ENCODE data around the gene RPL10. TPM values are rescaled to one million over a fixed set of nuclear protein-coding genes. Genes with fewer than 3 reads are reported as not detected.

The RPL10 gene
- total RNA-seq, 1 donor from 2014 or later: 2,985 TPM

DNA sequence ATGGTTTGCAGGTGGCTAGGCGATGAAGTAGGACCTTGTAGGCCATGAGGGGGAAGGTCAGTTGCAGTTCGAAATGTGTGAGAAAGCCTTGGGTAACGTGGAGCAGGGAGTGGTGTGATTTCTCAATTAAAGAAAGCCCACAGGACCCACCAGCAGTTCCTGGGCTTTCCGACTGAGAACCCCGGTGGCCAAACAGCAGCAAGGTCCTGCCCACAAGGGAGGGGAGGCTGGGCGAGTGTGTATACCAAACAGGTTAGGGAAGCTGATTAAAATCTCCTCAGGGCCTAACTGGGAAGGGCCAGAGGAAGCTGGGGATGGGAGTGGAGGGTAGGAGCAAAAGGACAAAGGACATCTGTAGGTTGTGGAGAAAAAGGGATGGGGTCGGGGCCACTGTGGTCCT, 32.7 kb downstream of the RPL10 start:
- no peak for DNase-seq (ENCODE audit: low spot score)

DNA sequence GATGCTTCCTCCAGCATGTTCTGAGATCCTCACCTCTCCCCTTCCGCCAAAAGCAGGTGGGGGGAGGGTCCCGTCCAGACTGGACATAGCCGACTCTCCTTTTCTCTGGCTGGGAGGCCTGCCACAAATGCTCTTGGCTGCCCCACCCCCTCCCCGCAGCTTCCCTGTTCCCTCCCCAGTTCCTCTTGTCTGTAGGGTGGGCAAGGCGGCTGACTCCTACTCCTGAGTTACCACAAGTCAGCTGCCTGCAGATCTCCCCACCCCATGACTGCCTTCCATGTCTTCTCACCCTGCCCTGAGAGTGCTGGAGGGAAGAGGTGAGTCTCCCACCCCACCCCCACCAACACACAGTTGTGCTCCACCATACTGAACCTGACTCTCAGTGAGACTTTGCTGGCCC, 33.2 kb downstream of the RPL10 start:
- no peak for DNase-seq (ENCODE audit: low spot score)

DNA sequence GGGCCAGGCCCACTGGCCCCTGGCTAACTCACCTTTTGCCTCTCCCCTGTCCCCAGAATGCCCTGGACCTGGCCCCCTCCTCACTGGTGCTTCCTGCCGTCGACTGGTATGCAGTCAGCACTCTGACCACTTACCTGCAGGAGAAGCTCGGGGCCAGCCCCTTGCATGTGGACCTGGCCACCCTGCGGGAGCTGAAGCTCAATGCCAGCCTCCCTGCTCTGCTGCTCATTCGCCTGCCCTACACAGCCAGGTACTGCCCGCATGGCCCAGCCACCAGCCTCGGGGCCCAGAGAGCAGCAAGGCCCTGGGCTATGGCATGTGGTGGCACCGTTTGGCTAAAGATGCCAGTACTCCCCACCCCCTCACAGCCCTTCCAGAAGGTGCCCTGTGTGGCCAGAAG, 34.0 kb downstream of the RPL10 start:
- DNase-seq (ENCODE audit: low spot score): no peak

DNA sequence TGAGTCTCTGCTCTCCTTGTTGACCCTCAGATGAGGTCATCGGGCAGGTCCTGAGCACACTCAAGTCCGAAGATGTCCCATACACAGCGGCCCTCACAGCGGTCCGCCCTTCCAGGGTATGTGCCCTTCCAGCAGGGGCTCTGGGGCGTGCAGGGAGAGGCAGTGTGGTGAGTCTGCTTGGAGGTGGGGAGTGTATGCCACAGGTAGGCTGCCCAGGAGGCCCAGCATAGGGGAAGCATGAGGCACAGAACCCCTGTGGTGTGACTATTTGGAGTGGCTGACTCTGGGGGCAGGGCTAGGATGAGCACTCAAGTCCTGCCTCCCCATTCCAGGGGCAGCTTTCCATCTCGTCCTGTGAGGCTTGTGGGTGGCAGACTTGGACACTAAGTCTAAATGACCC, 35.4 kb downstream of the RPL10 start:
- DNase-seq (ENCODE audit: low spot score): no peak

DNA sequence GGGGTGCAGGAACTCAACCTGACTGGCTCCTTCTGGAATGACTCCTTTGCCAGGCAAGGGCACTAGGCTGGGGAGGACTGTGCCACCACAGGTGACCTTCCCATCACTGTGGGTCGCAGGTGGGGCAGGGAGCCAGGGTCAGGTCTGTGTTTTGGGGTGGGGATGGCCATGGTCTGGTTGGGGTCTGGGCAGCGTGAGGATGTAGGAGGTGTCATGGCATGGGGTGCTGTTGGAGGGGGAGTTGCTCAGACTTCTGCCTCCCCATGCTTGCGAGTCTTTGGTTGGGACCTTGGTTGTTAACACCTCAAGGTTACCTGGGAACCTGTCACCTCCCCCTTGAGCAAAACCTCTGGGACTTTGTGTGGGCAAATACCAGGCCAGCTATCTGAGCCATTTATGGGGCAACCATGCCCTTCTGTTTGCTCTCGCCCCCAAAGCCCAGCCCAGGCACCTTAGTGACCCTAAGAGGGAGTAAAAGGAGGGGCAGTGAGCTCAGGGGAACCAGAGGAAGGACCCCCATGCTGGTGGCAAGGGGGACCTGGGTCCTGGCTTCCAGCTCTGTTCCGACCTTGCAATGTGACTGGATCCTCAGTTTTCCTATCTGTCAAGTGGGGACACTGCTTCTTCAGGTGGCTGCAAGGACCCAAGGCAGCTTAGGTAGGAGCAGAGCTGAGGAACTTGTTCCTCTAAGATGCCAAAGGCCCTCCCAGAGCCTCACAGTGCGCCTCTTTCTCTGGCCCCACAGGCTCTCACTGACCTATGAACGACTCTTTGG, 36.4 kb downstream of the RPL10 start:
- no peak for DNase-seq (ENCODE audit: low spot score)

DNA sequence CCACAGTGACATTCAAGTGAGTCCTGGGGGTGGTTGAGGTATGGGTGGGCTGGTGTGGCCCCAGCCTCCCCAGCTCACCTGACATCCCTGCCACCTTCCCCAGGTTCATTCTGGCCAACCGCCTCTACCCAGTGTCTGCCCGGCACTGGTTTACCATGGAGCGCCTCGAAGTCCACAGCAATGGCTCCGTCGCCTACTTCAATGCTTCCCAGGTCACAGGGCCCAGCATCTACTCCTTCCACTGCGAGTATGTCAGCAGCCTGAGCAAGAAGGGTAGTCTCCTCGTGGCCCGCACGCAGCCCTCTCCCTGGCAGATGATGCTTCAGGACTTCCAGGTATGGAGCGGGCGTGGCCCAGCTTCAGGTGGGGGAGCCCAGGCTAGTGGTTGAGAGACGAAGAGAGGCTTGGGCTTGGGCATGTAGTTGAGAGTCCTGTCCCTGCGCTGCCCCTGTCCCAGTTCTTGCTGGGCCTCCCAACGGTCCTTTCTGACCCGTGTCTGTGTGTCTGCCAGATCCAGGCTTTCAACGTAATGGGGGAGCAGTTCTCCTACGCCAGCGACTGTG, 37.1 kb downstream of the RPL10 start:
- no peak for DNase-seq (ENCODE audit: low spot score)

DNA sequence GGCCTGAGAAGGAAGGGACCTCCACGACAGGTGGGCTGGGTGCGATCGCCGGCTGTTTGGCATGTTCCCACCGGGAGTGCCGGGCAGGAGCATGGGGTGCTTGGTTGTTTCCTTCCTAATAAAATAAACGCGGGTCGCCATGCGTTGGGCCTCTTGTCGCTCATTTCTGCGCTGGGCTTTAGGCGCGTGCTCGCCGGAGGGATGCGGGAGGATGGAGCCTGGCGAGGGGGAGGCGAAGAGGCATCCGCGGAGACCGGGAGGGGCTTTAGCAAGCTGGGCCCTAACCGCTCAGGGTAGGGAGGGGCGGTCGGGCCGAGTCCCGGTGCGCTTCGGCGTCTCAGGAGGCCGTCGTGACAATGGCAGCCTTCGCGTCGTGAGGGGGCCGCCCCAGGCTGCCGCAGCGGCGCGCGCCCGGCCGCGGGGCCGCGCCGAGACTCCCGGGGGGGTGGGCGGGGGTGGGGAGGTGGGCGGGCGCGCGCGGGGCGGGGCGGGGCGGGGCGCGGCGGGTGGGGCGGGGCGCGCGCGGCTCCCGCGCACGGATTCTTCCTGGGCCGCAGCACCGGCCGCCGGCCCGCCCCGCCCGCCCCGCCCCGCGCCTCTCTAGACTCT, 38.3 kb downstream of the RPL10 start:
- DNase-seq (ENCODE audit: low spot score): no peak

DNA sequence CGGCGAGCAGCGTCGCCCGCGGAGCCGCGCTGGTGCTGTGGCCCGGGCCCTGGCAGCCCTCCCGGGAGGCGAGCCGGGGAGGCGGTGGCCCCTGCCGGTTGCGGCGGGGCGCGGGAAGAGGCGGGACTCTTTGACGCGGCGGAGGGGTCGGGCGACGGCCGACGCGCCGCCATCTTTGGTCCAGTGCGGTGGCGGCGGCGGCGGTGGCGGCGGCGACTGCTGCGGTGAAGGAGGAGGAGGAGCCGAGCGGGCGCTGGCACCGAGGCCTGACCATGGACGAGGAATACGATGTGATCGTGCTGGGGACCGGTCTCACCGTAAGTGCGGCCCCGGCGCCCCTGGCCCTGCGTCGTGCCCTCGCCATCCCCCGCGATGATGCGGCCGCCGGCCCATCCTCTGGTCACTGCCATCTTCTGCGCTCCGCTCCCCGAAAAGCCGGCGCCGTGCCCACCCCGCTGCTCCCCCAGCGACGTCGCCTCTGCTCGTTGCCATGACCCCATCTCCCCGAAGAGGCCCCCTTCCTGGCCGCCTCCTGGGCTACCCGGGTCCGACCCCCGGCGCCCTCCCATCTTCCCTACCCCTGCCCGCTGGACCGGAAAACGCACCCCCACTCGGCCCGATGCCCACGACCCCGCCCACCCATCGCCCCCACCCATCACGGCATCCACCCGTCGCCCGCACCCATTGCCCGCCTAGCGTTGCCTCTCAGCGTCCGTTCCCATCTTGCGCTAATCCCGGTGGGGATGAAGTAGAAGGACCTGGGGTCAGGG, 39.0 kb downstream of the RPL10 start, which contains the start of gene GDI1:
GDI1 (plus strand) TSS at position 172 of the 770 bp plus-strand sequence; CDS start at position 273, 101 bp downstream.
- DNase-seq (ENCODE audit: low spot score): peak; percentile 44

DNA sequence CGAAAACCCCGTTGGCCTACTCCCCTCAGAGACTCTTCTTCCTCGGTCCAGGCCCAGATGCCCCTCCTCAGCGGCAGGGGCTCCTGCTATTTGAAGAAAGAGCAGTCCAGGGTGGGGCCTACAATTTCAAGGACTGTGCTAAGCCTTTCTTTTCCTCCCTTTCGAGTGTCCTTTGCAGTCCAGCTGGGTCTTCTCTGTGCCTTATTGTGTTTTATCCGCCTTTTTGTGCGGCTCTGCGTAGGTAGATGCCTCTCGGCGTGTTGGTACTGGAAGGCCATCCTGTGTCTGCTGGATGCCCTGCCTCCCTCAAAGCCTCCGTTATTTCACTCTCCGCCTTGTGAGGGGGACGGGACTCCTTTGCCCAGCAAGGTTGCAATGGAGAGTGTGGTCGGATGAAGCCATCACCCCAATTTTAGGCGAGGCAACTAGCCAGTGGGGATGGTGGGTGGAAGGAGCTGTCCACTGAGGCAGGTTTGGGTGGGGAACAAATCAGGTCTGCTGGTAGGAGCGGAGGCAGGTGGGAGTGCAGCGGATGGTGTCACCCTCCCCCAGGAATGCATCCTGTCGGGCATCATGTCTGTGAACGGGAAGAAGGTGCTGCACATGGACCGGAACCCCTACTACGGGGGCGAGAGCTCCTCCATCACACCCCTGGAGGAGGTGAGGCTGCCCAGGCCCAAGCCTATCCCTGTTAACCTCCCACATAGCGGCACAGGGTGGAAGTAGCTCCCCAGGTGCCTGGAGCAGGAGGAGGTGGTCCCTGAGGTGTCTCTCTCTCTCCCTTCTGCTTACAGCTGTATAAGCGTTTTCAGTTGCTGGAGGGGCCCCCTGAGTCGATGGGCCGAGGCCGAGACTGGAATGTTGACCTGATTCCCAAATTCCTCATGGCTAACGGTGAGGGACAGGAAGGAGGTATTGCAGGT, 40.1 kb downstream of the RPL10 start:
- peak; percentile 33 for DNase-seq (ENCODE audit: low spot score)

DNA sequence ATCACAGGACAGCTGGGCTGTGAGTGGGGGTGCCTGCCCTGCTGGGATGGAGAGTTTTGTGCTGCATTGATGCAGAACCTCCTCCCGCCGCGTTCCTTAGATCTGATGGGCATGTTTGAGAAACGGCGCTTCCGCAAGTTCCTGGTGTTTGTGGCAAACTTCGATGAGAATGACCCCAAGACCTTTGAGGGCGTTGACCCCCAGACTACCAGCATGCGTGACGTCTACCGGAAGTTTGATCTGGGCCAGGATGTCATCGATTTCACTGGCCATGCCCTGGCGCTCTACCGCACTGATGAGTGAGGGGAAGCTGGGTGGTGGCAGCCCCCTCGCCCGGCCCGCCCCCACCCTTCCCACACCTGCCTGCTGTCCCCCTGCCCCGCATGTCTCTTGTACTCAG, 41.7 kb downstream of the RPL10 start:
- DNase-seq (ENCODE audit: low spot score): no peak

DNA sequence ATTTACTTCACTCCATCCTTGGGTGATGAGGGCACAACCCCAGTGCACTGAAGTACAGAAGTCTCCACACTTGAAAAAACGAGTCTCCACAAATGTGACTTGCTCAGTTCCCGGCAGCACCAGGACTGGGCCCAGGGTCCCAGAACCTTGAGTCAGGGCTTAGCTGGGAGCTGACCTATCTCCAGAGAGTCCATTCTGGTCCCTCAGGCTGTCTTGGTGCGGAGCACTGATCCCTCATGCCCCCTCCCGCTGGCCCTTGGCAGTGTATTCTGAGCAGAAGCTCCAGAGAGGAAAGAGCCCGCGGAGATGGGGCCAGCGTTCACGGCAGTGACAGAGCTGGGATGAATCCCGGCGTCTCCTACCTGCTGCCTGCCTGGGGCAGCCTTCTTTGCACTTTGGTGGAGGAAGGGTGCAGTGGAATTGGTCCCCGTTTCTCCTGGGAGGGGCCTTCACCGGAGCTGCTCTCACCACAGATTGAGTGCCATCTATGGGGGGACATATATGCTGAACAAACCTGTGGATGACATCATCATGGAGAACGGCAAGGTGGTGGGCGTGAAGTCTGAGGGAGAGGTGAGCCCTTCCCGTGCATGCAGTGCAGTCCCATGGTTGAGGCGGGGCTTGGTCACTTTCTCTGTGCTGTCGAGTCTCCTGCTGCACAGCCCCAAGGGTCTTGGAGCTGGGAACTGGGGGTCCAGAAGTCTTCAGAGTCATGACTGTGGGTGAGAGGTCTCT, 42.6 kb downstream of the RPL10 start:
- no peak for DNase-seq (ENCODE audit: low spot score)

DNA sequence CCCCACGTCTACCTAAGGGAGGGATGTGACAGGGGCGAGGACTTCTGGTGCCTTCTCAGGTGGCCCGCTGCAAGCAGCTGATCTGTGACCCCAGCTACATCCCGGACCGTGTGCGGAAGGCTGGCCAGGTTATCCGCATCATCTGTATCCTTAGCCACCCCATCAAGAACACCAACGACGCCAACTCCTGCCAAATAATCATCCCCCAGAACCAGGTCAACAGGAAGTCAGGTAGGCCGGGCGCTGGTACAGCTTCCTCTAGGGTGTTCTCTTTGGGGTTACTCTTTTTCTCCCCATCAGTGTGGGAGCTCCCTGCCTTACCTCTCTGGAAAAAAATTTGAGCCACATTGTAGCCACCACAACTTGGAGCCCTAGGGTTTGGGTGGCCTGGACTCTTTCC, 43.4 kb downstream of the RPL10 start:
- no peak for DNase-seq (ENCODE audit: low spot score)

DNA sequence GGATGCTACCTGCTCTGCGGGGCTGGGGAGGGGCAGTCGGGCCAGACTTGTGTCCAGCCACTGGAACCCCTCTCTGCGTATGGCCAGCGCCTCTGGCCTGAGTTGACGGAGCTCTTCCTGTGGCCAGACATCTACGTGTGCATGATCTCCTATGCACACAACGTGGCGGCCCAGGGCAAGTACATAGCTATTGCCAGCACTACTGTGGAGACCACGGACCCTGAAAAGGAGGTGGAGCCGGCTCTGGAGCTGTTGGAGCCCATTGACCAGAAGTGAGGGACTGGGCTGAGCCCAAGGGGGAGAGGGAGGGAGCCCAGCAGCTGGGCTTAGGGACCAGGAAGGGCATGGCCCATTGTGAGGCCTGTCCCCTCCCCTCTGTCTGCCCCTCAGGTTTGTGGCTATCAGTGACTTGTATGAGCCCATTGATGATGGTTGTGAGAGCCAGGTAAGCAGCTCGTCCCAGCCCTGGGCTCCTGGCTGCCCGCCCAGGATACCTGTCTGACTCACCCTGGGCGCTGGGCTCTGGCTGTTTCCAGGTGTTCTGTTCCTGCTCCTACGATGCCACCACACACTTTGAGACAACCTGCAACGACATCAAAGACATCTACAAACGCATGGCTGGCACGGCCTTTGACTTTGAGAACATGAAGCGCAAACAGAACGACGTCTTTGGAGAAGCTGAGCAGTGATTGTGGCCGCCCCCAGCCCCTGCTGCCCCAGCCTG, 44.0 kb downstream of the RPL10 start:
- no peak for DNase-seq (ENCODE audit: low spot score)

DNA sequence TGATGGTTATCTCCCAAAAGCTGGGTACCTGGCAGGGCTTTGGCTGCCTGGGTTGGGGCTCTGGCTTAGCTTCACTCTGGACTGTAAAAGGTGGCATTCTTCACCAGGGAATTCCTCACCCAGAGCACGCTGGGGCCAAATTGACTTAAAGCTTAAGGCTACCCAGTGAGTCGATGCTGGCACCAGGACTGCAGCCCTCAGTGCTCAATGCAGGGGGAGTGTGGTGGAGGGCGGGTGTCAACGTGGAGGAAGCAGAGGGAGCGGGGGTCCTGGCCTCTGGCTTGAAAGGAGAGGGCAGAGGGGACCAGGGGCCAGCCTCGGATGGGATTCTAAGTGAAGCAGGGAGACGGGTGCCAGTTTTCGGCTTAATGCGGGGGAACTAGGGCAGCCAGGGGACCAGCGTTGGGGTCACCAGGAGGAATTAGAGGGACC, 45.3 kb downstream of the RPL10 start:
- no peak for DNase-seq (ENCODE audit: low spot score)

DNA sequence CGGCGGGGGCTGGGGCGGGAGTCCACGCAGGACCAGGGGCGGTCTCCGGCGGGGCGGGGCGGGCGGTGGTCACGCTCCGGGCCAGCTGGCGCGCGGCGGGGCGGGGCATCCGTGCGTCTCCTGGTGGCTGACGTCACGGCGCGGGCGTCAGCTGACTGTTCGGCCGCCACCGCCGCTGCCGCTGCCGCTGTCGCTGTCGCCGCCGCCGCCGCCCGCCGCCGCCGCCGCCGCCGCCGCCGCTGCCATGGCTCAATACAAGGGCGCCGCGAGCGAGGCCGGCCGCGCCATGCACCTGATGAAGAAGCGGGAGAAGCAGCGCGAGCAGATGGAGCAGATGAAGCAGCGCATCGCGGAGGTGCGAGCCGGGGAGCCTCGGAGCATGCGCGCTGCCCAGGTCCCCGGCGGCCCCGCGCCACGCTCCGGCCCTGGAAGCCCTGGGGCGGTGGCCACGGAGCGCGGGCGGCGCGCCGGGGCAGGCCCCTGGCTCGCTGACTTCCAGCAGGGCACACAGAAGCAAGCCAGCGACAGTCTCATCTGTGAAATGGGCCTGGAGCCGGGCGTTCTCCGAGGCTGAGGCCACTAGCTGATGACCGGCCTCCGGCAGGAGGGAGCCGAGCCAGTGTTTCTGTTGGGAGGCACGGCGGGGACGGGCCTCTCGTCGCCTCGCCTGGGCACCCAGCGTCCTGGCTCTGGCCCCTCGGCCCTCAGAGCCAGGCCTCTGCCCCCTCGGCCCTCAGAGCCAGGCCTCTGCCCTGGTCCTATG, 46.0 kb downstream of the RPL10 start, which contains the start of gene FAM50A:
FAM50A (plus strand) TSS at position 150 of the 763 bp plus-strand sequence; CDS start at position 245, 95 bp downstream.
- DNase-seq (ENCODE audit: low spot score): peak; percentile 65

DNA sequence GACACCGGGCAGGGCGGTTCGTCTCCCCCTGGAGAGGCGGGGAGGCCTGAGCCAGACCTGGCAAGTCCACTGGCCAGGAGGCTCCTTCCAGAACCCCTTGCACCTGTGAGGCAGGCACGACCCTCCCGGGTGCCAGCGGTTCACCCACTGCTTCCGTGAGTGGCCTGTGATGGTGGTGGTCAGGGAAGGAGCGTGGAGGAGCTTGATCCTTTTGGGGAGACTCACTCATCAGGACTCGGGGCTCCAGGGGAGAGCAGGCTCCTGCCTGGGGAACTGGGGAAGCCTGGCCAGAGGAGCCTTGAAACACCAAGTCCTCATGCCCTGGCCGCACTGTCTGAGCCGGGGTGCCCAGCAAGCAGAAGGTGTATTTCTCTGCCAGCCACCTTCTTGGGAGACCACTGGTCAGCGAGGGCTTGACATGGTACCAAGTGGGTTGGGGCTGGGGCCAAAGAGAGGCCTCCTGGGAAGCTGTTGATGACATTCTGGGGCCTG, 46.6 kb downstream of the RPL10 start:
- DNase-seq (ENCODE audit: low spot score): no peak

DNA sequence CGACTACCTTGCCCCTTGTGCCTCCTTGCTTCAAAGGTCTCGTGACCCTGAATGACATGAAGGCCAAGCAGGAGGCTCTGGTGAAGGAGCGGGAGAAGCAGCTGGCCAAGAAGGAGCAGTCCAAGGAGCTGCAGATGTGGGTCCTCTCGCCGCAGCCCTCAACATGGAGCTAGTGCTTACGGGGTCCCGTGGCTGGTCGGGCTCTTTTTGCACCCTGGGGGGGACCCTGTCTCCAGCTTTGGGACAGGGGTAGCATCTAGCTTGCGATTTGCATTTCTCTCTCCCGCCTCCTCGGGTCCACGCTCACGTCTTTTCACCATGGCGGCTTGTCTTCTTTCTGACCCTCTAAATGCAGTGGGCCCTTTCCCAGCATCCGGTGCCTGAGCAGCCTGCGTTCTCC, 47.6 kb downstream of the RPL10 start:
- no peak for DNase-seq (ENCODE audit: low spot score)

DNA sequence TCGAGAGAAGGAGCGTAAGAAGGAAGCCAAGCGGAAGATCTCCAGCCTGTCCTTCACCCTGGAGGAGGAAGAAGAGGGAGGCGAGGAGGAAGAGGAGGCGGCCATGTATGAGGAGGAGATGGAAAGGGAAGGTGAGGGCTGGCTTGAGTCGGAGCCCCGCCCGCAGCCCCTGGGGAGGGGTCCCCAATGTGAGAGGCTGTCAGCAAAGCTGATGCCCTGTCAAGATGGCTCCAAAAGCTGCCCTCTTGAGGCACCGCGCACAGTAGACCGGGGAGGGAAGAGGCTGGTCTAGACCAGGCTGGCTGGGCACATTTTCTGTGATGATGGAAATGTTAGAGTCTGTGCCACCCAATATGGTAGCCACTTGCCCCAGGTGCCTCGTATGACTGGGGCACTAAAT, 48.3 kb downstream of the RPL10 start:
- DNase-seq (ENCODE audit: low spot score): no peak

DNA sequence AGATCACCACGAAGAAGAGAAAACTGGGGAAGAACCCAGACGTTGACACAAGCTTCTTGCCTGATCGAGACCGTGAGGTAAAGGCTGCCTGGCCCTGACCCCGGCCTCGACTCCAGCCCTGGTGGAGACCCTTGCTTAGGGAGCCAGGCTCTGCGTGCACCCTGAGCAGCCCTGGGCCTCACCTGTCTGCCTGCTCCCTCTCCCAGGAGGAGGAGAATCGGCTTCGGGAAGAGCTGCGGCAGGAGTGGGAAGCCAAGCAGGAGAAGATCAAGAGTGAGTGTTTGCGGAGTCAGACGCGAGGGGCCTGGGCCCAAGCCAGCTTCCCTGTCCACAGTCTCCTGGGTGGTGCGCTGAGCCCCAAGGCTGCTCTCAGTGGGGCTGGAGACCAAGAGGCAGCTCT, 50.3 kb downstream of the RPL10 start:
- no peak for DNase-seq (ENCODE audit: low spot score)
